K562 (cell line): ENCODE results near the gene GGTLC2. TPM values are rescaled to one million over a fixed set of nuclear protein-coding genes. Genes with fewer than 3 reads are reported as not detected.

Source experiments
- ASH1L ChIP-seq: fragments of 450-650 bp; IDR thresholded peaks from 2 replicates; pipeline ENCODE4 v1.6.1; 2018; ENCODE audit warnings: borderline replicate concordance, mild to moderate bottlenecking, low read depth; ENCODE audit not compliant: partially characterized antibody
- CREM ChIP-seq: IDR thresholded peaks from 2 replicates; pipeline ENCODE4 v1.6.1; 2014; ENCODE audit warnings: antibody characterized with exemption, low read depth
- DACH1 ChIP-seq: fragments of 450-650 bp; IDR thresholded peaks from 2 replicates; pipeline ENCODE4 v1.6.1; 2018; ENCODE audit not compliant: partially characterized antibody
- HLTF ChIP-seq: fragments of 450-650 bp; IDR thresholded peaks from 2 replicates; pipeline ENCODE4 v1.6.1; 2016
- KHSRP ChIP-seq: fragments of 450-650 bp; IDR thresholded peaks from 2 replicates; pipeline ENCODE4 v1.6.1; 2017
- MGA ChIP-seq: fragments of 450-650 bp; IDR thresholded peaks from 2 replicates; pipeline ENCODE4 v1.6.1; 2016; ENCODE audit warnings: mild to moderate bottlenecking, moderate library complexity
- PTTG1 ChIP-seq: fragments of 450-650 bp; IDR thresholded peaks from 2 replicates; pipeline ENCODE4 v1.6.1; 2016; ENCODE audit warnings: low read depth, mild to moderate bottlenecking, missing genetic modification characterization, missing compliant biosample characterization
- RB1 ChIP-seq: fragments of 450-650 bp; IDR thresholded peaks from 2 replicates; pipeline ENCODE4 v1.6.1; 2017; ENCODE audit warnings: low read depth, mild to moderate bottlenecking
- RNF219 ChIP-seq: fragments of 250-450 bp; sonication (Bioruptor Pico); IDR thresholded peaks from 2 replicates; pipeline ENCODE4 v1.5.0; 2022; ENCODE audit warnings: mild to moderate bottlenecking
- STAT6 ChIP-seq: sonication (generic); formaldehyde crosslinking; IDR thresholded peaks from 2 replicates; pipeline ENCODE4 v1.8.1; 2023; ENCODE audit warnings: mild to moderate bottlenecking, missing genetic modification reagents
- polyA plus RNA-seq, 8 experiments: library from polyadenylated mRNA; depleted of rRNA in 4 of 8; stranded (reverse) in 5 of 8; unstranded in 3 of 8; fragments of >200 nt; fragmentation: Nextera tagmentation in 2 of 8; fragmentation: Illumina TruSeq in 1 of 8; extraction: Ambion mirVana in 2 of 8; extraction: Trizol in 1 of 8; gene quantifications; 2 replicates each; pipeline versions ENCODE4 v1.2.1 to v1.2.3, GENCODE V29; 2011 to 2014; ENCODE audit warnings: inconsistent platforms in 1 of 8, missing spikeins in 1 of 8
- total RNA-seq, 7 experiments: library from RNA; depleted of rRNA in 6 of 7; stranded (reverse); fragments of >200 nt in 6 of 7; fragmentation: Illumina TruSeq in 2 of 7; extraction: Trizol in 2 of 7; gene quantifications; 2 replicates each; pipeline versions ENCODE4 v1.2.1 to v1.2.3, GENCODE V29; 2011 to 2021; ENCODE audit warnings: low replicate concordance in 1 of 7

The GGTLC2 gene
- total and polyA plus RNA-seq, 9 of the 15 experiments (the other 6 are each of a cell fraction or from before 2014, with no cell fraction given): not detected

GRCh38 chr22:22666307-22667091 lies 22.1 kb downstream of the GGTLC2 start (continued):
- TF ChIP-seq STAT6 (0 out of 2 replicates have a peak, but pooled peaks have one; percentile 81), ASH1L (no peak), CREM (peak; percentile 54; the same call in 1 of the 2 replicates), RB1 (peak; percentile 85), RNF219 (no peak), KHSRP (no peak), HLTF (no peak), PTTG1 (tag) (no peak), MGA (peak; percentile 98), DACH1 (peak; percentile 86)
